AG04450 (cell line): ENCODE results near the gene PCMT1. TPM values are rescaled to one million over a fixed set of nuclear protein-coding genes. Genes with fewer than 3 reads are reported as not detected.

Experiments
- CTCF ChIA-PET: fragments of 300-600, 350-600 bp; formaldehyde crosslinking; extraction: SDS; loops from one replicate; lab custom pipeline; 2022; ENCODE audit warnings: antibody characterized with exemption, inconsistent platforms; lab: Charles Lee
- POLR2A ChIA-PET: fragments of 350-600 bp; formaldehyde crosslinking; extraction: SDS; loops from one replicate; lab custom pipeline; 2021; ENCODE audit warnings: antibody characterized with exemption, inconsistent platforms; lab: Yijun Ruan, JAX
- DNase-seq: peaks from one replicate; pipeline ENCODE4 v3.0.0-alpha.2; 2011; ENCODE audit warnings: low read depth, low spot score
- H3K27ac ChIP-seq: one replicate; pipeline ENCODE4 v1.5.1; 2012; ENCODE audit warnings: low read depth, low read length, control low read depth
- H3K27me3 ChIP-seq: one replicate; pipeline ENCODE4 v1.6.0; 2012; ENCODE audit warnings: low read length; ENCODE audit not compliant: control insufficient read depth, insufficient read depth
- H3K4me3 ChIP-seq: 2 replicates; pipeline ENCODE4 v1.5.1; 2011; ENCODE audit warnings: mild to moderate bottlenecking, low read depth, low read length, control low read depth
- H3K9me3 ChIP-seq: 2 replicates; pipeline ENCODE4 v1.5.1; 2012; ENCODE audit warnings: low read length; ENCODE audit not compliant: control insufficient read depth, insufficient read depth
- polyA plus RNA-seq: library from polyadenylated mRNA; depleted of rRNA; stranded (reverse); fragments of >200 nt; gene quantifications from 2 replicates; pipeline ENCODE4 v1.2.3, GENCODE V29; 2011
- TF ChIP-seq, protein P1 (sequence below): IDR thresholded peaks from 2 replicates; pipeline ENCODE4 v1.5.1; 2011; ENCODE audit warnings: low read depth, low read length, control low read depth, inconsistent platforms

The PCMT1 gene
- polyA plus RNA-seq, 1 experiment = 96.2 TPM

DNA sequence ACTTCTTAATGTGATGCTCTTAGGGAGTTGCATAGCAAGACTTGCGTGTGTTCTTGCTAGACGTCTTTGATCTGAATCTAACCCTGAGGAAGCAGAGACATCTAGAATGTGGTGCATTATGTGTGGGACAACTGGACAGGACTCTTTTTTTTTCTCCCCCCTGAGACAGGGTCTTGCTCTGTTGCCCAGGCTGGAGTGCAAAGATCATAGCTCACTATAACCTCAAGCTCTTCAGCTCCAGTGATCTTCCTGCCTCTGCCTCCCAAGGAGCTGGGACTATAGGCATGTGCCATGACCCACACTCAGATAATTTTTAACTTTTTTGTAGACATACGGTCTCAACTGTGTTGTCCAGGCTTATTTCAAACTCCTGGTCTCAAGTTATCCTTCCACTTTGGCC is 34.0 kb downstream of the PCMT1 start:
- Histone ChIP-seq H3K9me3 (no peaks in the 10 kb centered on the region), H3K27me3 (no peaks in the 10 kb centered on the region), H3K27ac (no peak overlapping the region), H3K4me3 (no peak overlapping the region)
- TF ChIP-seq, protein P1, sequence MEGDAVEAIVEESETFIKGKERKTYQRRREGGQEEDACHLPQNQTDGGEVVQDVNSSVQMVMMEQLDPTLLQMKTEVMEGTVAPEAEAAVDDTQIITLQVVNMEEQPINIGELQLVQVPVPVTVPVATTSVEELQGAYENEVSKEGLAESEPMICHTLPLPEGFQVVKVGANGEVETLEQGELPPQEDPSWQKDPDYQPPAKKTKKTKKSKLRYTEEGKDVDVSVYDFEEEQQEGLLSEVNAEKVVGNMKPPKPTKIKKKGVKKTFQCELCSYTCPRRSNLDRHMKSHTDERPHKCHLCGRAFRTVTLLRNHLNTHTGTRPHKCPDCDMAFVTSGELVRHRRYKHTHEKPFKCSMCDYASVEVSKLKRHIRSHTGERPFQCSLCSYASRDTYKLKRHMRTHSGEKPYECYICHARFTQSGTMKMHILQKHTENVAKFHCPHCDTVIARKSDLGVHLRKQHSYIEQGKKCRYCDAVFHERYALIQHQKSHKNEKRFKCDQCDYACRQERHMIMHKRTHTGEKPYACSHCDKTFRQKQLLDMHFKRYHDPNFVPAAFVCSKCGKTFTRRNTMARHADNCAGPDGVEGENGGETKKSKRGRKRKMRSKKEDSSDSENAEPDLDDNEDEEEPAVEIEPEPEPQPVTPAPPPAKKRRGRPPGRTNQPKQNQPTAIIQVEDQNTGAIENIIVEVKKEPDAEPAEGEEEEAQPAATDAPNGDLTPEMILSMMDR = no peak
- ChIA-PET CTCF (interaction anchor here (0.6 kb wide), 1 partner anchor 30 kb away, joined by 4 read pairs; no protein-coding TSS in a partner anchor), POLR2A (no interaction called here)
- no peak for DNase-seq

DNA sequence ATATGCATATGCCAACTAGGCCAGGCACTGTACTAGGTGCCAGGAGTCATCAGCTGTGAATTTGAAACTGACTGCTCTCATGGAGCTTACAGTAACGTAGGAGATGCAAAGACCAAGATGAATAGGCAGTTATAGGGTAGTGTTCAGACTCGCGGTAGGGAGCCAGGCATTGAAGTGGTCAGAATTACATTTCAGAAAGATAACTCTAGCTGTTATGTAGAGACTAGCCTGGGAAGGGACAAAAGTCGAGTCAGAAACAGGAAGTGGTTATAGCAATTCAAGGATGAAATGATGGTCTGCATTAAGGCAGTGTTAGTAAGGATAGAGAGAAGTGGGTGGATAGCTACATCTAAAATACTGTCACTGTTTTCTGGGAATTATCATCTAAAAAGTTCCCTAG is 56.6 kb downstream of the PCMT1 start:
- Histone ChIP-seq H3K9me3 (no peaks in the 10 kb centered on the region), H3K27me3 (no peaks in the 10 kb centered on the region), H3K4me3 (no peak overlapping the region), H3K27ac (no peak overlapping the region)
- ChIA-PET CTCF (no interaction called here), POLR2A (no interaction called here)
- TF ChIP-seq, protein P1 = no peak
- DNase-seq = no peak

DNA sequence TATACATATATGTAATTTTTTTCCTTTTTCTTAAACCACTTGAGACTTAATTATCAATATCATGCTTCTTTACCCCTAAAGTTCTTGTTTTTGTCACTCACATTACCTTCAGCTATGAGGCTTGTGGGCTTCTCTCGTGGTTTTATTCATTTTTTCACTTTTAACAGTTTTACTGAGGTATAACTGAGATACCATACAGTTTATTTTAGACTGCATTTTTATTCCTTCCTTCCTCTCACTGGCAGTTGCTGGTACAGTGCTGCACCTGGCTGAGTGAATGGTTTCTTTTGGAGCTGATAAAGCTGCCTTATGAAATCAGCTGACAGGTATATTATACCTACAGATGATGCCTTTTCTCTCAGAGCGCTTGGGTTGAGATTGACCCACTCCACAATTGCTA is 60.3 kb downstream of the PCMT1 start:
- POLR2A ChIA-PET = no interaction called here
- TF ChIP-seq, protein P1 = no peak
- H3K27me3 ChIP-seq = no peaks in the 10 kb centered on the region
- no peak overlapping the region for H3K27ac ChIP-seq
- H3K9me3 ChIP-seq = no peaks in the 10 kb centered on the region
- DNase-seq = no peak
- CTCF ChIA-PET = no interaction called here
- H3K4me3 ChIP-seq = no peak overlapping the region

DNA sequence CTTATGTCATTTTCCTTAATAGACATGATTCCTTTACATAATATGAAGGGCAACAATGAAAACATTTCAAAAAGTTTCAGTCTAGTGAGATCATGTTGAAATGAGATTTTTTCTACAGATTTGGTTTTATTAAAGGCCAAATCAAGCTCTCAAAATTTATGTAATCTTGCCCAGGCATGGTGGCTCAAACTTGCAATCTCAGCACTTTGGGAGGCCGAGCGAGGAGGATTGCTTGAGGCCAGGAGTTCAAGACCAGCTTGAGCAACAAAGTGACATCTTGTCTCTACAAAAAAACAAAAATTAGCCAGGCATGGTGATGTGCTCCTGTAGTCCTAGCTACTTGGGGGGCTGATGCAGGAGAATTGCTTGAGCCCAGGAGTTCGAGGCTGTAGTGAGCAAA is 63.8 kb downstream of the PCMT1 start:
- Histone ChIP-seq H3K27me3 (no peaks in the 10 kb centered on the region), H3K4me3 (no peak overlapping the region), H3K9me3 (no peaks in the 10 kb centered on the region), H3K27ac (no peak overlapping the region)
- DNase-seq = no peak
- ChIA-PET POLR2A (no interaction called here), CTCF (interaction anchor here (1.5 kb wide), 1 partner anchor 21 kb away, joined by 3 read pairs; no protein-coding TSS in a partner anchor)
- TF ChIP-seq, protein P1 = no peak

DNA sequence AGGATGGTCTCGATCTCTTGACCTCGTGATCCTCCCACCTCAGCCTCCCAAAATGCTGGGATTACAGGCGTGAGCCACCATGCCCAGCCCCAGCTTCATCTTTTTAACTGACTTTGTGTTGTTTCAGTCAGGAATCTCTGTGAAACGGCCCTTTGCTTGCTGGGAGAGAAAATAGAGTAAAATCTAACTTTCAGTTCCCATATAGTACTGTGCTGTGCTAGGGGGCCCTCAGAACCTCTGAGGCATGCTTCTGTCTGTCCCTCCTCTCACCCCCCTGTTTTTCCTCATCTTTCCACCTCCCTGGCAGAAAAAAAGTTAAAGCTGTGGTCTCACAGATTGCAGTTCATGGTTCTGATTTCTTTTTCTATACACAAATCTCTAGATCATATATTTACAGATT is 66.2 kb downstream of the PCMT1 start:
- TF ChIP-seq, protein P1 = no peak
- ChIA-PET POLR2A (no interaction called here), CTCF (interaction anchor here (0.6 kb wide), 1 partner anchor 90 kb away, joined by 3 read pairs; no protein-coding TSS in a partner anchor)
- DNase-seq = no peak
- Histone ChIP-seq H3K27ac (no peak overlapping the region), H3K27me3 (no peaks in the 10 kb centered on the region), H3K9me3 (no peaks in the 10 kb centered on the region), H3K4me3 (no peak overlapping the region)
